SU-DHL-6 (cell line): ENCODE data around the gene SLC39A10.

Source experiments
- H2AFZ ChIP-seq: fragments of 200-600 bp; sonication (generic); 2 replicates; pipeline ENCODE4 v1.6.1; 2014; ENCODE audit warnings: low read depth, mild to moderate bottlenecking, moderate library complexity, mixed read lengths, antibody characterized with exemption, low read length; ENCODE audit not compliant: severe bottlenecking
- H3F3A ChIP-seq: fragments of 200-600 bp; shearing (Covaris generic); 2 replicates; pipeline ENCODE4 v1.6.0; 2016; ENCODE audit warnings: antibody characterized with exemption, mild to moderate bottlenecking; ENCODE audit not compliant: insufficient read depth
- H3K27ac ChIP-seq: fragments of 200-600 bp; sonication (generic); 2 replicates; pipeline ENCODE4 v1.5.1; 2016; ENCODE audit warnings: low read depth, mild to moderate bottlenecking, low read length, moderate library complexity, mixed read lengths
- H3K27me3 ChIP-seq: fragments of 200-600 bp; sonication (generic), shearing (Covaris generic); 2 replicates; pipeline ENCODE4 v1.6.0; 2014; ENCODE audit warnings: mild to moderate bottlenecking, low read length
- H3K36me3 ChIP-seq: fragments of 200-600 bp; sonication (generic); 2 replicates; pipeline ENCODE4 v1.6.1; 2014; ENCODE audit warnings: mild to moderate bottlenecking, low read length, mixed read lengths
- H3K4me2 ChIP-seq: fragments of 300-600, 200-600 bp; shearing (Covaris generic), sonication (generic); 2 replicates; pipeline ENCODE4 v1.6.0; 2014; ENCODE audit warnings: low read length, low read depth, mild to moderate bottlenecking; ENCODE audit not compliant: poor library complexity, severe bottlenecking
- H3K4me3 ChIP-seq: fragments of 200-600 bp; sonication (generic); 2 replicates; pipeline ENCODE4 v1.5.1; 2014; ENCODE audit warnings: antibody characterized with exemption, low read length, mild to moderate bottlenecking, mixed read lengths; ENCODE audit not compliant: insufficient read depth, poor library complexity, severe bottlenecking
- H3K79me2 ChIP-seq: fragments of 200-600 bp; sonication (generic); 2 replicates; pipeline ENCODE4 v1.6.1; 2014; ENCODE audit warnings: mild to moderate bottlenecking, low read length, moderate library complexity; ENCODE audit not compliant: insufficient read depth
- H3K9ac ChIP-seq: fragments of 200-600 bp; sonication (generic); 2 replicates; pipeline ENCODE4 v1.7.0; 2014; ENCODE audit warnings: mild to moderate bottlenecking, low read length
- H3K9me2 ChIP-seq: fragments of 200-600 bp; sonication (generic); replicated peaks from 2 replicates; pipeline ENCODE4 v1.6.1; 2014; ENCODE audit warnings: low read length; ENCODE audit not compliant: insufficient read depth
- H3K9me3 ChIP-seq: fragments of 200-600 bp; sonication (generic); 2 replicates; pipeline ENCODE4 v1.6.1; 2014; ENCODE audit warnings: low read length, mixed read lengths; ENCODE audit not compliant: insufficient read depth
- H4K20me1 ChIP-seq: fragments of 200-600 bp; sonication (generic); 2 replicates; pipeline ENCODE4 v1.6.1; 2014; ENCODE audit warnings: low read depth, mild to moderate bottlenecking, antibody characterized with exemption, low read length, moderate library complexity, mixed read lengths
- CTCF ChIP-seq: fragments of 200-600 bp; sonication (generic); IDR thresholded peaks from one replicate; pipeline ENCODE4 v1.5.1; 2017; ENCODE audit warnings: antibody characterized with exemption, mild to moderate bottlenecking, low read length, moderate library complexity; ENCODE audit not compliant: insufficient read depth, poor library complexity, severe bottlenecking
- EZH2phosphoT487 ChIP-seq: fragments of 200-600 bp; sonication (generic), shearing (Covaris generic); conservative IDR thresholded peaks from 2 replicates; pipeline ENCODE4 v1.6.1; 2018; ENCODE audit warnings: mild to moderate bottlenecking, antibody characterized with exemption, low read length, moderate library complexity, mixed read lengths

SLC39A10 gene

DNA sequence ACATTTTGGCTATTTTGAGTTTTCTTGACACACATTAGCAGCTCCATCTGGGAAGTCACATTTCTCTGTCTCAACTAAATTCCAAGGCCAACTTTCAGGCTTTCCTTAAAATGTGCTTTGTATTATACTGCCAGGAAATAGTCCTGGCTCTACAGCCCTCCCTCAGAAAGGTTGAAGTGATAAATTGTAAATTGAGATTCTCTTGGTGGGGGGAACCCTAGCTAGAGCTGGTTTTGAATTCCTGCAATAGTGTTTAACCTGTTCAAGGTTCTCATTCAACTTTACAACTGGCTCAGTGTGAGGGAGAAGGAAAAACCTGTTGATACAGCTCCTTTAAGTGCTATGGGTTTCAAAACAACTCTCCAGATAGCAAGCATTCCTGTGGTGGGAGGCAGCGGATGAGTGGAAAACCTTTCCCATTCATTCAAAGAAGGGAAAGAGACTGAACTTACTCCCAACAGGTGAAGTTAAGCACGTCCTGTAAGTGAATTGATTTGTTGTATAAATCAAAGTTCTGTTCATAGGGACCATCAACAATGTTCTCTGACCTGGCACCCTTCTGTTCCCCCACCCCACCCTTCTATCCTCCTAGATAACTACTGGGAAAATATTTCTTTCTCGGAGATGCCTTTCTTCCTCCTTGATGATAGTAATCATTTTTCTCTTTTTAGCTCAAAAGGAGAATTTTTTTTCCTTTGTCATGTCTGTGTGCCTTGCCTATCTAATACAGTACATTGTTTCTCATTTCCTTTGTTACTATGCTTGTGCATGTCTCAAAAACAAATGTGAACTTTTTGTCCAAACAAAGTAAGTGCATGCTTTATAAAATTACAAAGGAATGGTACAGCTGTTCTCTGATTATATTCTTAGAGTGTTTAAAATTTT, 44.2 kb upstream of the SLC39A10 start:
- Histone ChIP-seq H4K20me1 (no peaks in the 10 kb centered on the region), H3F3A (no peaks in the 10 kb centered on the region), H3K27ac (no peak overlapping the region), H3K4me2 (no peak overlapping the region), H3K4me3 (no peak overlapping the region), H3K79me2 (no peaks in the 10 kb centered on the region), H2AFZ (no peak overlapping the region), H3K9ac (no peak overlapping the region), H3K9me2 (no peaks in the 10 kb centered on the region), H3K9me3 (no peaks in the 10 kb centered on the region), H3K27me3 (no peaks in the 10 kb centered on the region), H3K36me3 (no peaks in the 10 kb centered on the region)
- no peak for TF ChIP-seq CTCF
- no peak for TF ChIP-seq EZH2phosphoT487

DNA sequence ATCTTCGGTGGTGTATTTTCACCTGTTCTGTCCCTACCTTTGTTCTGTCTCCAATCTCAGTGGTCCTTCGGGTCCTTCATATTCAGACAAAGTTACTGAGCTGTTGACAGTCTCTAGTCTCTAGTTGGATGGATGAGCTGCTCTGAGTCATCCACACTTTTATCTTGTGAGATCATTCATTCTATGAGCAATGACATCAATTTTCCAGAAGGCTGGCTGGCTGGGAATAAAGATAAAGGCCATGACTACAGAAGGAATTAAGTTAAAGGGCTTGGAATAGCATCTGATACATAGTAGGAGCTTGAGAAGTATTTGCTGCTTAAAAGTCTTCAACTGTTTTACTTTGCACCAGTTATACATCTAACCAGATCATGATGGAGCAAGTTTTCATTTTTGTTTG, 43.1 kb upstream of the SLC39A10 start:
- Histone ChIP-seq H3K79me2 (no peaks in the 10 kb centered on the region), H3K4me2 (no peak overlapping the region), H2AFZ (no peak overlapping the region), H3F3A (no peaks in the 10 kb centered on the region), H3K9me2 (no peaks in the 10 kb centered on the region), H3K27ac (no peak overlapping the region), H3K36me3 (no peaks in the 10 kb centered on the region), H3K9me3 (no peaks in the 10 kb centered on the region), H3K9ac (no peak overlapping the region), H3K4me3 (no peak overlapping the region), H4K20me1 (no peaks in the 10 kb centered on the region), H3K27me3 (no peaks in the 10 kb centered on the region)
- TF ChIP-seq EZH2phosphoT487 = no peak
- no peak for TF ChIP-seq CTCF

- no peaks in the 10 kb centered on the region for H3K9me3 ChIP-seq
- no peak overlapping the region for H3K4me3 ChIP-seq
- H3K27ac ChIP-seq = no peak overlapping the region
- H3K79me2 ChIP-seq = no peaks in the 10 kb centered on the region
- H3K9ac ChIP-seq = no peak overlapping the region
- H3K27me3 ChIP-seq = no peaks in the 10 kb centered on the region
- no peaks in the 10 kb centered on the region for H4K20me1 ChIP-seq
- TF ChIP-seq CTCF (no peak), EZH2phosphoT487 (no peak)
- no peaks in the 10 kb centered on the region for H3F3A ChIP-seq
- H3K9me2 ChIP-seq = no peaks in the 10 kb centered on the region
- no peak overlapping the region for H2AFZ ChIP-seq
- no peaks in the 10 kb centered on the region for H3K36me3 ChIP-seq
- no peak overlapping the region for H3K4me2 ChIP-seq
These were observed 37.4 kb upstream of the SLC39A10 start for GRCh38 chr2:195619590-195619989.
